ENCODE measurements around the gene TRAF3IP1.

DNA sequence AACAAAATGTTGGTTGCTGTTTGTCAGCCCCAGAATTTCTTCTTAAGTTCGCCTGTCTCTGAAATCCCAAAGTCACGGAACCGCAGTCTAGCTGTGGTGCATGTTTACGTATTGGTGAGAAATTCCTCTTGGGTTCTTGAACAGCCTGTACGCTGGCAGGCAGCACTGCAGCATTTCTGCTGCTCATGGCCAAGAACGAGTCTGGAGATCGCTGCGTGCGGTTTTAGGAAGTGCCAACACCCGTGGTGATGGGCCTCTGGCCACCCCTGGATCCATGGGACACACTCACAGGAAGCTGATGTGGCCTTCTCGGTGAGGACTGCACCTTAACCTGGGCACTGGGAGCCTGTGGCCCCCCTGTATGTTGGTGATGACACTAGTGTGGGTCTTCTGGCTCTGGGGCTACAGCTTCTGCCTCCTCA lies 130.1 kb downstream of the TRAF3IP1 start:
- TF ChIP-seq, protein P1, sequence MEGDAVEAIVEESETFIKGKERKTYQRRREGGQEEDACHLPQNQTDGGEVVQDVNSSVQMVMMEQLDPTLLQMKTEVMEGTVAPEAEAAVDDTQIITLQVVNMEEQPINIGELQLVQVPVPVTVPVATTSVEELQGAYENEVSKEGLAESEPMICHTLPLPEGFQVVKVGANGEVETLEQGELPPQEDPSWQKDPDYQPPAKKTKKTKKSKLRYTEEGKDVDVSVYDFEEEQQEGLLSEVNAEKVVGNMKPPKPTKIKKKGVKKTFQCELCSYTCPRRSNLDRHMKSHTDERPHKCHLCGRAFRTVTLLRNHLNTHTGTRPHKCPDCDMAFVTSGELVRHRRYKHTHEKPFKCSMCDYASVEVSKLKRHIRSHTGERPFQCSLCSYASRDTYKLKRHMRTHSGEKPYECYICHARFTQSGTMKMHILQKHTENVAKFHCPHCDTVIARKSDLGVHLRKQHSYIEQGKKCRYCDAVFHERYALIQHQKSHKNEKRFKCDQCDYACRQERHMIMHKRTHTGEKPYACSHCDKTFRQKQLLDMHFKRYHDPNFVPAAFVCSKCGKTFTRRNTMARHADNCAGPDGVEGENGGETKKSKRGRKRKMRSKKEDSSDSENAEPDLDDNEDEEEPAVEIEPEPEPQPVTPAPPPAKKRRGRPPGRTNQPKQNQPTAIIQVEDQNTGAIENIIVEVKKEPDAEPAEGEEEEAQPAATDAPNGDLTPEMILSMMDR (IDR thresholded peaks at IDR 0.05; ENCODE audit: low read depth, low read length), result no peak
- TF ChIP-seq POLR2A (IDR thresholded peaks at IDR 0.05; ENCODE audit: extremely low read depth, insufficient read length), result no peak
- TF ChIP-seq, protein P2, sequence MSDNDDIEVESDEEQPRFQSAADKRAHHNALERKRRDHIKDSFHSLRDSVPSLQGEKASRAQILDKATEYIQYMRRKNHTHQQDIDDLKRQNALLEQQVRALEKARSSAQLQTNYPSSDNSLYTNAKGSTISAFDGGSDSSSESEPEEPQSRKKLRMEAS (IDR thresholded peaks at IDR 0.05; ENCODE audit: low read depth, low read length), result no peak

Measured in NB4 (cell line).